ENCODE results near the gene CHD5.

The CHD5 gene

GRCh38 chr1:6099787-6100765, 80.0 kb downstream of the CHD5 start:
- no peak for DNase-seq (ENCODE audit: low read depth, low spot score)

GRCh38 chr1:6099297-6099696, 80.8 kb downstream of the CHD5 start:
- no peak for DNase-seq (ENCODE audit: low read depth, low spot score)

GRCh38 chr1:6098303-6099215, 81.6 kb downstream of the CHD5 start:
- no peak for DNase-seq (ENCODE audit: low read depth, low spot score)

GRCh38 chr1:6097824-6098223, 82.3 kb downstream of the CHD5 start:
- DNase-seq (ENCODE audit: low read depth, low spot score), result no peak

- DNase-seq (ENCODE audit: low read depth, low spot score), result no peak
Observed at GRCh38 chr1:6097117-6097595, 83.0 kb downstream of the CHD5 start.

GRCh38 chr1:6096243-6097116, 83.6 kb downstream of the CHD5 start:
- DNase-seq (ENCODE audit: low read depth, low spot score), result no peak

GRCh38 chr1:6095511-6096242, 84.4 kb downstream of the CHD5 start:
- DNase-seq (ENCODE audit: low read depth, low spot score), result no peak

GRCh38 chr1:6094801-6095505, 85.2 kb downstream of the CHD5 start:
- DNase-seq (ENCODE audit: low read depth, low spot score), result no peak

GRCh38 chr1:6094246-6094645, 85.9 kb downstream of the CHD5 start:
- no peak for DNase-seq (ENCODE audit: low read depth, low spot score)

- no peak for DNase-seq (ENCODE audit: low read depth, low spot score)
Observed at GRCh38 chr1:6093611-6094010, 86.5 kb downstream of the CHD5 start.

GRCh38 chr1:6093071-6093470, 87.0 kb downstream of the CHD5 start:
- no peak for DNase-seq (ENCODE audit: low read depth, low spot score)

- DNase-seq (ENCODE audit: low read depth, low spot score), result no peak
Observed at GRCh38 chr1:6092211-6092610, 87.9 kb downstream of the CHD5 start.

- DNase-seq (ENCODE audit: low read depth, low spot score), result no peak
Observed at GRCh38 chr1:6091823-6092109, 88.4 kb downstream of the CHD5 start.

GRCh38 chr1:6090996-6091822, 88.9 kb downstream of the CHD5 start:
- no peak for DNase-seq (ENCODE audit: low read depth, low spot score)

- no peak for DNase-seq (ENCODE audit: low read depth, low spot score)
Observed at GRCh38 chr1:6090288-6090687, 89.8 kb downstream of the CHD5 start.

- DNase-seq (ENCODE audit: low read depth, low spot score), result no peak
Observed at GRCh38 chr1:6088956-6089355, 91.2 kb downstream of the CHD5 start.

GRCh38 chr1:6087958-6088357, 92.2 kb downstream of the CHD5 start:
- DNase-seq (ENCODE audit: low read depth, low spot score), result no peak

GRCh38 chr1:6087377-6087772, 92.7 kb downstream of the CHD5 start:
- no peak for DNase-seq (ENCODE audit: low read depth, low spot score)

GRCh38 chr1:6086762-6087376, 93.3 kb downstream of the CHD5 start:
- DNase-seq (ENCODE audit: low read depth, low spot score), result no peak

Data from ELF-1 (cell line).